Measurements from ENCODE around the gene EIF4E3. TPM values are rescaled to one million over a fixed set of nuclear protein-coding genes. Genes with fewer than 3 reads are reported as not detected.
A peak's percentile ranks its signal among the peaks of the same experiment; 100 is the strongest.

EIF4E3 gene
- total RNA-seq, 1 experiment from 2014 or later: 2.2 TPM

DNA sequence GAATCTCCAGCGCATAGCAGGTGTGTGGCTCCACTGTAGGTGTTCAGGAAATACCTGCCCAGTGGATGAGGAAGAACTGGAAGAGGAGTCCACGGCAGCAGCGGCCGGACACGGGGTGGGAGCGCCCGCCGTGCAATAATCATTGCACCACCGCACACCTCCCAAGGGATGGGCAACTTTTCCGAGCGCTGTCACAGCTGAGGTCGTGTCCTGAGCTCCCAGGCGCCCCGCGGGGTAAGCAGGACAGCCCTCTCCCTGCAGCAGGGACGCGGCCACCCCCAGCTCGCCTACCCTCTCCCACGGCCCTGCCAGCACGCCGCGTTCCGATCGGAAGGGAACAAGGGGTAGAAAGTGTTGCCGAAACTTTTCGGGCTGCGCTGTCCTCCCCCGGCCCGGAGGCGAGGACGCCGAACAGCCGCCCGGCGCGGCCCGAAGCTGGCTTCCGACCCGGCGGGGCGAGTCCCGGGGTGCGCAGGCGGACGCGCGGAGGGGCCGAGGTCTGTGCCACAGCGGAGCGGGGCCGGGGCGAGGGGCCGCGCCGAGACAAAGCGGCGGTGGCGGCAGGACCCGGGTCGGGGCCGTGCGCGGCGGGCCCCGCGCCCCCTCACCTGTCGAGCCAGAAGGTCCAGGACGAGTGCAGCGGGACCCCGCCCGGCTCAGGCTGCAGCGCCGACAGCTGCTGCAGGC, 475 bp downstream of the EIF4E3 start:
- H3K27ac ChIP-seq (ENCODE audit: low read length): no peak overlapping the region
- peaks cover 9% of the 10 kb centered on the region for H3K4me1 ChIP-seq (ENCODE audit: insufficient read depth, low read length)
- POLR2A ChIA-PET (ENCODE audit: unreplicated experiment): interaction anchor here (0.6 kb wide), 1 partner anchor 20 kb away, joined by 4 read pairs; no protein-coding TSS in a partner anchor
- H3F3A ChIP-seq (ENCODE audit: low read length, unreplicated experiment): no peaks in the 10 kb centered on the region
- H3K9me3 ChIP-seq (ENCODE audit: low read length): no peaks in the 10 kb centered on the region
- intact Hi-C loops (cut with micrococcal nuclease): loop anchor here (5.0 kb wide), 2 partner anchors 133 to 1098 kb away; no protein-coding TSS in a partner anchor
- H3K9me2 ChIP-seq (replicated peaks; ENCODE audit: low read length): no peaks in the 10 kb centered on the region
- peak overlapping the region; percentile 82 for H3K4me3 ChIP-seq (ENCODE audit: low read length)
- H3K27me3 ChIP-seq (ENCODE audit: low read length): no peaks in the 10 kb centered on the region; the same call in 1 of the 2 replicates
- no peaks in the 10 kb centered on the region for H4K20me1 ChIP-seq (ENCODE audit: low read length)
- peak overlapping the region; percentile 98 for H2AFZ ChIP-seq (ENCODE audit: low read length)
- TF ChIP-seq, protein P1, sequence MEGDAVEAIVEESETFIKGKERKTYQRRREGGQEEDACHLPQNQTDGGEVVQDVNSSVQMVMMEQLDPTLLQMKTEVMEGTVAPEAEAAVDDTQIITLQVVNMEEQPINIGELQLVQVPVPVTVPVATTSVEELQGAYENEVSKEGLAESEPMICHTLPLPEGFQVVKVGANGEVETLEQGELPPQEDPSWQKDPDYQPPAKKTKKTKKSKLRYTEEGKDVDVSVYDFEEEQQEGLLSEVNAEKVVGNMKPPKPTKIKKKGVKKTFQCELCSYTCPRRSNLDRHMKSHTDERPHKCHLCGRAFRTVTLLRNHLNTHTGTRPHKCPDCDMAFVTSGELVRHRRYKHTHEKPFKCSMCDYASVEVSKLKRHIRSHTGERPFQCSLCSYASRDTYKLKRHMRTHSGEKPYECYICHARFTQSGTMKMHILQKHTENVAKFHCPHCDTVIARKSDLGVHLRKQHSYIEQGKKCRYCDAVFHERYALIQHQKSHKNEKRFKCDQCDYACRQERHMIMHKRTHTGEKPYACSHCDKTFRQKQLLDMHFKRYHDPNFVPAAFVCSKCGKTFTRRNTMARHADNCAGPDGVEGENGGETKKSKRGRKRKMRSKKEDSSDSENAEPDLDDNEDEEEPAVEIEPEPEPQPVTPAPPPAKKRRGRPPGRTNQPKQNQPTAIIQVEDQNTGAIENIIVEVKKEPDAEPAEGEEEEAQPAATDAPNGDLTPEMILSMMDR (conservative IDR thresholded peaks at IDR 0.05; ENCODE audit: low read depth, low read length): no peak
- TF ChIP-seq EZH2phosphoT487 (IDR thresholded peaks at IDR 0.05; ENCODE audit: borderline replicate concordance, low read length): no peak
- no peak for TF ChIP-seq EZH2 (IDR thresholded peaks at IDR 0.05; ENCODE audit: low read length, unreplicated experiment)
- CTCF ChIA-PET: interaction anchor here (1.1 kb wide), 1 partner anchor 14 kb away, joined by 6 read pairs; no protein-coding TSS in a partner anchor
- no peaks in the 10 kb centered on the region for H3K36me3 ChIP-seq (ENCODE audit: low read depth, low read length)
- peak overlapping the region; percentile 96 for H3K4me2 ChIP-seq (ENCODE audit: low read length)
- peak overlapping the region; percentile 39; the same call in 1 of the 2 replicates for H3K9ac ChIP-seq (ENCODE audit: low read length)
- no peaks in the 10 kb centered on the region for H3K79me2 ChIP-seq (ENCODE audit: low read length)
- ATAC-seq (peak; percentile 68), DNase-seq (peak; percentile 23)
- BruUV-seq (replicated peaks): no TSS peak

DNA sequence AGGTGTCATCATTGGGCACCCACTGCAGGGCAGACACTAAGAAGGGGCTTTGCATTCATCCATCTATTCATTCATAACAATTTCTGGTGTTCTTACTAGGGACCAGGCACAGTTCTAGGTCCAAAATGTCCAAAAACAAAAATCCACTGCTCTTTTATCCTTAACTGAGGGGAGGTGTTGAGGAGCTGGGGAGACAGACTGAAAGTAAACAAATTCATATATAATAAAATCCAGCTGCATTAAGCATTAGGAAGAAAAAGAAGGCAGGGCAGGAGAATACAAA, 1.1 kb downstream of the EIF4E3 start:
- H3K79me2 ChIP-seq (ENCODE audit: low read length): no peaks in the 10 kb centered on the region
- peak overlapping the region; percentile 96 for H3K4me2 ChIP-seq (ENCODE audit: low read length)
- H2AFZ ChIP-seq (ENCODE audit: low read length): peak overlapping the region; percentile 98
- DNase-seq (no peak), ATAC-seq (no peak; the same call in 1 of the 2 replicates)
- BruUV-seq (replicated peaks): TSS peak; percentile 47
- intact Hi-C loops (cut with micrococcal nuclease): no loop called here
- no peaks in the 10 kb centered on the region for H4K20me1 ChIP-seq (ENCODE audit: low read length)
- H3K36me3 ChIP-seq (ENCODE audit: low read depth, low read length): no peaks in the 10 kb centered on the region
- H3F3A ChIP-seq (ENCODE audit: low read length, unreplicated experiment): no peaks in the 10 kb centered on the region
- no peaks in the 10 kb centered on the region for H3K9me3 ChIP-seq (ENCODE audit: low read length)
- H3K27ac ChIP-seq (ENCODE audit: low read length): no peak overlapping the region
- ChIA-PET POLR2A (ENCODE audit: unreplicated experiment) (interaction anchor here (0.6 kb wide), 1 partner anchor 19 kb away, joined by 4 read pairs; no protein-coding TSS in a partner anchor), CTCF (interaction anchor here (0.6 to 1.1 kb wide), 2 partner anchors 13 to 125 kb away, joined by 5 to 6 read pairs; no protein-coding TSS in a partner anchor)
- no peaks in the 10 kb centered on the region for H3K9me2 ChIP-seq (replicated peaks; ENCODE audit: low read length)
- peak overlapping the region; percentile 39; the same call in 1 of the 2 replicates for H3K9ac ChIP-seq (ENCODE audit: low read length)
- H3K4me3 ChIP-seq (ENCODE audit: low read length): peak overlapping the region; percentile 82
- TF ChIP-seq EZH2phosphoT487 (IDR thresholded peaks at IDR 0.05; ENCODE audit: borderline replicate concordance, low read length) (no peak), EZH2 (IDR thresholded peaks at IDR 0.05; ENCODE audit: low read length, unreplicated experiment) (no peak)
- TF ChIP-seq, protein P1 (conservative IDR thresholded peaks at IDR 0.05; ENCODE audit: low read depth, low read length): no peak
- no peaks in the 10 kb centered on the region; the same call in 1 of the 2 replicates for H3K27me3 ChIP-seq (ENCODE audit: low read length)
- peaks cover 9% of the 10 kb centered on the region for H3K4me1 ChIP-seq (ENCODE audit: insufficient read depth, low read length)
